ENCODE data around the gene SLC8A1.

DNA sequence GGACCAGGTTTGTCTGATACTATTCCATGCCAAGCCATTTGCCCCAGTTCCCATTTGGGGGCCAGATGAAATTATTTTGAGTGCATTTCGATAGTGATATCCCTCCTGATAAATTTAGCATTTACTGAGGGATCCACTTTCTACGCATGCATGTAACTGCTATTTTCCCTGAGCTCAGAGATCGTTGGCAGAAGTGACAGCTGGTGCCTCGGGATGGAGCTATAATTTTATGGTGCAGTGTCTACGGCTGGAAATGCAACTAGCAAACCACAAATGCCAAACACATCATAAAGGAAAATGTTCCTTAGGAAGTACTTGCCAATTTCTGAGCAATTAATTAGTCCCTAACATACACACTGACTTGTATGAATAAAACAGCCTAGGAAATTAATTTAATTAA is 254.8 kb downstream of the SLC8A1 start:
- no peak for TF ChIP-seq POLR2A (IDR thresholded peaks at IDR 0.05)
- TF ChIP-seq, protein P1, sequence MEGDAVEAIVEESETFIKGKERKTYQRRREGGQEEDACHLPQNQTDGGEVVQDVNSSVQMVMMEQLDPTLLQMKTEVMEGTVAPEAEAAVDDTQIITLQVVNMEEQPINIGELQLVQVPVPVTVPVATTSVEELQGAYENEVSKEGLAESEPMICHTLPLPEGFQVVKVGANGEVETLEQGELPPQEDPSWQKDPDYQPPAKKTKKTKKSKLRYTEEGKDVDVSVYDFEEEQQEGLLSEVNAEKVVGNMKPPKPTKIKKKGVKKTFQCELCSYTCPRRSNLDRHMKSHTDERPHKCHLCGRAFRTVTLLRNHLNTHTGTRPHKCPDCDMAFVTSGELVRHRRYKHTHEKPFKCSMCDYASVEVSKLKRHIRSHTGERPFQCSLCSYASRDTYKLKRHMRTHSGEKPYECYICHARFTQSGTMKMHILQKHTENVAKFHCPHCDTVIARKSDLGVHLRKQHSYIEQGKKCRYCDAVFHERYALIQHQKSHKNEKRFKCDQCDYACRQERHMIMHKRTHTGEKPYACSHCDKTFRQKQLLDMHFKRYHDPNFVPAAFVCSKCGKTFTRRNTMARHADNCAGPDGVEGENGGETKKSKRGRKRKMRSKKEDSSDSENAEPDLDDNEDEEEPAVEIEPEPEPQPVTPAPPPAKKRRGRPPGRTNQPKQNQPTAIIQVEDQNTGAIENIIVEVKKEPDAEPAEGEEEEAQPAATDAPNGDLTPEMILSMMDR (IDR thresholded peaks at IDR 0.05) = no peak
